GM13977 (cell line): ENCODE measurements around the gene HOMER1.

ENCODE experiments used
- DNase-seq: peaks from one replicate; pipeline ENCODE4 v3.0.0; 2012; ENCODE audit warnings: low spot score
- in situ Hi-C: fragments of 300-500 bp; cut with MboI; formaldehyde crosslinking; loops from one replicate; pipeline ENCODE4 v1.12.0; 2022; ENCODE audit warnings: low sequenced_read_pairs, low pct_unique_long_range_greater_than_20kb, mixed read lengths, inconsistent platforms; ENCODE audit not compliant: unreplicated experiment
- TF ChIP-seq, protein P1 (sequence below): IDR thresholded peaks from 2 replicates; pipeline ENCODE4 v1.5.1; 2012; ENCODE audit warnings: mild to moderate bottlenecking, control low read depth; ENCODE audit not compliant: insufficient read depth; ENCODE audit errors: extremely low read depth, missing control alignments

HOMER1 gene

DNA sequence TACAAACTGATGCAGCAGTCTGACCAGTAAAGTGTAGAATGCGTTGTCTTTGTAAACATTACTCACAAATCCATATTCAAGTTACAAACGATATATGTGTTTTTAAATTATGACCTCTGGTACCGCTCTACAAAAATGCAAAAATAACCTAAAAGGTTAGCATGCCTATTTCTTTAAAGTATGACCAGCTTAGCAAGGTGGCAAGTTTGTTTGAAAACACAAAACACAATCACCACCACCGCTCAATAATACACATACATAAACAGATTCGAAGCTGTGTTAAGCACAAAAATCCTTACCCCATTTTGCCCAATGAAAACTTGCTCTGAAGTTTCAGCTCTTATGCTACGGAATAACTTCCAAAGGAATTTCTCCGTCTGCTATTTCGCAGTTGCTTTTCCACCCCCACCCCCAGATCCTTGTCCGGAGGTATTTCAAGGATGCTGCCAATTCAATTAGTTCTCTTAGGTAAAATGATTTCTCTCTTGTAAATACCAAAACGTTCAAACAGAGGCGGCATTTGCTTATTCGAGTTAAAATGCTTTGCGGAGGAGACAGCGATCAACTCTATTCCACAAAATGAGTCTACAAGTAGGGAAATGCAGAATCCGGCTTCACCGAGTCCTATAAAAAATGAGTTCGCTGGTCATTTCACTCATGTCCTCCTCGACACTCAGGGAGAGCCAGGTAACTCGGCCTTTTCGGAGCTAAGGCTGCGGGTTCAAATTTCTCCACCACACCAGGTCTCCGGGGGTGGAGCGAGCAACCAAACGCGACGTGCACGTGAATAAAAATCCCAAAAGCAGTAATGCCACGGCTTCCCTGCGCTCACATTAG, 1.2 kb downstream of the HOMER1 start:
- TF ChIP-seq, protein P1, sequence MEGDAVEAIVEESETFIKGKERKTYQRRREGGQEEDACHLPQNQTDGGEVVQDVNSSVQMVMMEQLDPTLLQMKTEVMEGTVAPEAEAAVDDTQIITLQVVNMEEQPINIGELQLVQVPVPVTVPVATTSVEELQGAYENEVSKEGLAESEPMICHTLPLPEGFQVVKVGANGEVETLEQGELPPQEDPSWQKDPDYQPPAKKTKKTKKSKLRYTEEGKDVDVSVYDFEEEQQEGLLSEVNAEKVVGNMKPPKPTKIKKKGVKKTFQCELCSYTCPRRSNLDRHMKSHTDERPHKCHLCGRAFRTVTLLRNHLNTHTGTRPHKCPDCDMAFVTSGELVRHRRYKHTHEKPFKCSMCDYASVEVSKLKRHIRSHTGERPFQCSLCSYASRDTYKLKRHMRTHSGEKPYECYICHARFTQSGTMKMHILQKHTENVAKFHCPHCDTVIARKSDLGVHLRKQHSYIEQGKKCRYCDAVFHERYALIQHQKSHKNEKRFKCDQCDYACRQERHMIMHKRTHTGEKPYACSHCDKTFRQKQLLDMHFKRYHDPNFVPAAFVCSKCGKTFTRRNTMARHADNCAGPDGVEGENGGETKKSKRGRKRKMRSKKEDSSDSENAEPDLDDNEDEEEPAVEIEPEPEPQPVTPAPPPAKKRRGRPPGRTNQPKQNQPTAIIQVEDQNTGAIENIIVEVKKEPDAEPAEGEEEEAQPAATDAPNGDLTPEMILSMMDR: no peak
- no peak for DNase-seq
- in situ Hi-C loops: no loop called here

DNA sequence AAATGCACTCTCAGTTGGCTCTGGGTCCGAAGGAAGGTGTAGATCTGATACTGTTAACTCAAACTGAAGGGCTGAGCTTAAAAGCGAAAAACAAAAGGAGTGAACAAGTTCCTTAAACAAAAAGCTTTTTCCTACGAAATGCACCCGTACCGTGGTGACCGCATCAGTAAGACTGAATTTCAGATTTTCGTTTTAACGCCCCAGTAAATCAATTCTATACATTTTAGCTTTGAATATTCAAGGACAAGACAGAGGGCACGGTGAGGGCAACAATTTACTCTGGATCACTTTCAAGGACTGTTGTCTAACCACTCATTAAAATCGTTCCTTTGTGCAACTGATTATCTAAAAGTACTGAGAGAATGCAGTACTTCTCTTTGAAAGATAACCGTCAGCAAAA, 1.9 kb downstream of the HOMER1 start:
- DNase-seq: no peak
- in situ Hi-C loops: no loop called here
- TF ChIP-seq, protein P1: no peak

DNA sequence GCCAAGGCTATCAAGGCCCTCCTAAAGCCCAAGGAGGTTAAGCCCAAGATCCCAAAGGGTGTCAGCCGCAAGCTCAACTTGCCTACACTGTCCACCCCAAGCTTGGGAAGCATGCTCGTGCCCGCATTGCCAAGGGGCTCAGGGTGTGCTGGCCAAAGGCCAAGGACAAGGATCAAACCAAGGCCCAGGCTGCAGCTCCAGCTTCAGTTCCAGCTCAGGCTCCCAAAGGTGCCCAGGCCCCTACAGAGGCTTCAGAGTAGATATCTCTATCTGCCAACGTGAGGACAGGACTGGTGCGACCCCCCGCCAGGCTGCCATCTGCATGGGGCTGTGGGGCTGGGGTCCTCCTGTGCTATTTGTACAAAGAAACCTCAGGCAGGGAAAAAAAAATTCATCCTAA, 3.3 kb downstream of the HOMER1 start:
- no peak for DNase-seq
- TF ChIP-seq, protein P1: no peak
- in situ Hi-C loops: no loop called here

DNA sequence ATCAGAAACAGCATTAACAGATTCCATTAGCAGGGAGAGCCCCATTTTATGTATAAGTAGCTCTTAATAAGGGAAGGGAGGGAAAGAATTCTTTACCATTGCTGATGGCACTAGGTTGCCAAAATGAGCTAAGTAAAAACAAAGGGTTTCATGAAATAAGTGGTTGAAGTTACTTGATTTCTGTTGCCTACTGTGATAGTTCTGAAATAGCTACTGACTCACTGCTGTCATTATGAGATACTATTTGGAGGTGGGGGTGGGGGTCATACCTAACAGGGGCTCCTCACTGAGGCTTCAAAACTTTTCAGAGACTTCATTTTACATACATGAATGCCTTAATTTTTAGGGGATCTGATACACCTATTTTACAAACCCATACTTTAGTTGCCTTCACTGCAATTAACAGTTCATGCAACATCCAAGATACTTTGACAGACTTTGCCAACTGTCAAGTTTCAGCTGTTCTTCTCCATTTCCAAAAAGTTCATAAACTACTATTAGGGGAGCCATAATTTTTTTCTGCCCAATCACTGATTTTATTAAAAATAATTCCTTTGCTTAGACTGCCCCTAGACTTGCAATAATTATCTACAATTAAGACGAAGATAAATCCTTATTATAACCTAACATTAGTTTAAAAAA, 4.6 kb downstream of the HOMER1 start:
- no peak for DNase-seq
- in situ Hi-C loops: no loop called here
- TF ChIP-seq, protein P1: no peak

DNA sequence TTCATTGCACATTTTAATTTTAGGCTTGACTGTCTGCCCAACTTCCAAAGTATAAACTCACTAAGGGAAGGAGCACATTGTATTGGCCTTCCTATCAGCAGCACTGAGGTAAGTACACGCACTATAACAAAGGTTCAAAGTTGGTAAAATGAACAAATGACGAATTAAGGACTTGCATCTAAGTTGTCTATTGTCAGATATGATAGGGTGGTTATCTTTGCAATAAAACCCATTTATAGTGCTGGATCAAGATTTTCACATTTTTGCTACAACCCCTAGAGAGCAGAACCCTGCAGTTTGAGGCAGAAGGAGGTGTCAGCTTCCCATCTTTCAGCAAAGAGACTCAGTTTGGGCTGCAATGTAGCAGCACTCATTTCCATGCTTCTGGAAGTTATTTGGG, 5.1 kb downstream of the HOMER1 start:
- in situ Hi-C loops: no loop called here
- TF ChIP-seq, protein P1: no peak
- no peak for DNase-seq

DNA sequence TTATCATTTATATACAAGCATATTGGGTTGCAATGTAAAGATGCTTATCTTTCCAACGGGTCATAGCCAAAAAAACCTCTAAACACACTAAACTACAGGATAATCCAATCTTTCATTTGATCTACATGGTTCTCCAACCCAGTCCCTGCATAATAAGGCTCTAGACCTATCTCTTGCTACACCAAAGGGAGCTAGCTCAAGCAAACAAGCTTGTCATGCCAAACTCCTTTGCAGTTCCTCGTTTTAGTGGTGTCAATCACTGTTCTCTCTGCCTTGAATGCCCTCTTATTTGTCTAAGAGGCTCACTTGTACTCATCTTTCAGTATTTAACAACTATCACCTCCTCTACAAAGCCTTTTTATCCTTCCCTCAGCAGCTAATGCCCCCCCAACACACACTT, 5.6 kb downstream of the HOMER1 start:
- no peak for DNase-seq
- in situ Hi-C loops: no loop called here
- TF ChIP-seq, protein P1: no peak
